ENCODE data around the gene GNAT1. TPM values are rescaled to one million over a fixed set of nuclear protein-coding genes. Genes with fewer than 3 reads are reported as not detected.

The GNAT1 gene
- polyA plus RNA-seq, 1 donor (not counting 4 experiments of a cell fraction or from before 2014, with no cell fraction given): 0.12 TPM

- no peak for FAIRE-seq
- Histone ChIP-seq H3K9me3 (ENCODE audit: control insufficient read depth, low read depth, low read length) (no peaks in the 10 kb centered on the region), H3K36me3 (ENCODE audit: control insufficient read depth in 2 of 2, extremely low read depth in 1 of 2, insufficient read depth in 2 of 2, low read length in 2 of 2) (peaks cover 23 to 48% of the 10 kb centered on the region in 2 experiments), H4K20me1 (ENCODE audit: control insufficient read depth, extremely low read depth, insufficient read depth, low read length) (no peaks in the 10 kb centered on the region), H3K27me3 (ENCODE audit: control insufficient read depth, extremely low read depth, insufficient read depth, low read length) (no peaks in the 10 kb centered on the region), H3K4me1 (ENCODE audit: control insufficient read depth, extremely low read depth, insufficient read depth, low read length) (peaks cover 84% of the 10 kb centered on the region), H3K4me2 (ENCODE audit: control insufficient read depth, extremely low read depth, insufficient read depth, low read depth, low read length) (peak overlapping the region; percentile 99), H3K9me1 (ENCODE audit: control insufficient read depth, extremely low read depth, insufficient read depth, low read length) (peaks cover 13% of the 10 kb centered on the region), H3K79me2 (ENCODE audit: control insufficient read depth, insufficient read depth, low read length) (peaks cover 81% of the 10 kb centered on the region), H3K27ac (ENCODE audit: control insufficient read depth, insufficient read depth, low read length) (peak overlapping the region; percentile 81), H2AFZ (ENCODE audit: control insufficient read depth, low read length) (no peak overlapping the region), H3K9ac (ENCODE audit: control insufficient read depth, extremely low read depth, insufficient read depth, low read length) (peak overlapping the region; percentile 64), H3K4me3 (ENCODE audit: control insufficient read depth in 2 of 3, extremely low read depth in 1 of 3, insufficient read depth in 2 of 3, low read depth in 1 of 3, low read length in 3 of 3) (peak overlapping the region in 1 of 3 experiments; percentile 41)
- DNase-seq (ENCODE audit: low read depth, low spot score): no peak
- dilution Hi-C loops (cut with MboI; ENCODE audit: extremely low pct_ligation_motif_present, low sequenced_read_pairs): no loop called here
- TF ChIP-seq EZH2 (IDR thresholded peaks at IDR 0.05; ENCODE audit: low read length) (no peak), CTCF (optimal IDR thresholded peaks at IDR 0.05 in 1 of 3, IDR thresholded peaks at IDR 0.05 in 1 of 3, conservative IDR thresholded peaks at IDR 0.05 in 1 of 3; ENCODE audit: extremely low read depth in 1 of 3, insufficient read depth in 2 of 3, low read length in 3 of 3) (no peak)
These were observed 30.8 kb upstream of the GNAT1 start for GRCh38 chr3:50160561-50160983.

GRCh38 chr3:50161320-50161719 is 30.1 kb upstream of the GNAT1 start:
- Histone ChIP-seq H3K9me3 (ENCODE audit: control insufficient read depth, low read depth, low read length) (no peaks in the 10 kb centered on the region), H2AFZ (ENCODE audit: control insufficient read depth, low read length) (no peak overlapping the region), H3K4me2 (ENCODE audit: control insufficient read depth, extremely low read depth, insufficient read depth, low read depth, low read length) (peak overlapping the region; percentile 99), H3K4me1 (ENCODE audit: control insufficient read depth, extremely low read depth, insufficient read depth, low read length) (peaks cover 91% of the 10 kb centered on the region), H3K79me2 (ENCODE audit: control insufficient read depth, insufficient read depth, low read length) (peaks cover 81% of the 10 kb centered on the region), H3K9me1 (ENCODE audit: control insufficient read depth, extremely low read depth, insufficient read depth, low read length) (peaks cover 13% of the 10 kb centered on the region), H3K9ac (ENCODE audit: control insufficient read depth, extremely low read depth, insufficient read depth, low read length) (peak overlapping the region; percentile 64), H3K27me3 (ENCODE audit: control insufficient read depth, extremely low read depth, insufficient read depth, low read length) (no peaks in the 10 kb centered on the region), H3K4me3 (ENCODE audit: control insufficient read depth in 2 of 3, extremely low read depth in 1 of 3, insufficient read depth in 2 of 3, low read depth in 1 of 3, low read length in 3 of 3) (peak overlapping the region in 2 of 3 experiments; percentile 41 to 52), H3K27ac (ENCODE audit: control insufficient read depth, insufficient read depth, low read length) (peak overlapping the region; percentile 81), H3K36me3 (ENCODE audit: control insufficient read depth in 2 of 2, extremely low read depth in 1 of 2, insufficient read depth in 2 of 2, low read length in 2 of 2) (peaks cover 23 to 49% of the 10 kb centered on the region in 2 experiments), H4K20me1 (ENCODE audit: control insufficient read depth, extremely low read depth, insufficient read depth, low read length) (no peaks in the 10 kb centered on the region)
- peak; percentile 43 for FAIRE-seq
- dilution Hi-C loops (cut with MboI; ENCODE audit: extremely low pct_ligation_motif_present, low sequenced_read_pairs): no loop called here
- DNase-seq (ENCODE audit: low read depth, low spot score): no peak
- TF ChIP-seq CTCF (optimal IDR thresholded peaks at IDR 0.05 in 1 of 3, IDR thresholded peaks at IDR 0.05 in 1 of 3, conservative IDR thresholded peaks at IDR 0.05 in 1 of 3; ENCODE audit: extremely low read depth in 1 of 3, insufficient read depth in 2 of 3, low read length in 3 of 3) (no peak), EZH2 (IDR thresholded peaks at IDR 0.05; ENCODE audit: low read length) (no peak)
